GM12878 (cell line): ENCODE measurements around the gene LAMA5. TPM values are rescaled to one million over a fixed set of nuclear protein-coding genes. Genes with fewer than 3 reads are reported as not detected.
A peak's percentile ranks its signal among the peaks of the same experiment; 100 is the strongest.

Experiments
- ATAC-seq: fragments of 200-7000 bp; cut with Tn5 transposase; 3 replicates; pipeline ENCODE4 v1.9.1; 2020; ENCODE audit warnings: mild to moderate bottlenecking, moderate library complexity
- BruUV-seq: library from RNA; stranded (reverse); fragments of 400-500 nt; replicated peaks from 2 replicates; lab custom pipeline; 2021; lab: Mats Ljungman, UMichigan
- CTCF ChIA-PET: fragments of 300-600 bp; sonication (Branson Sonifier 250); formaldehyde crosslinking; extraction: SDS; loops from one replicate; lab custom pipeline; 2021; ENCODE audit warnings: inconsistent platforms; lab: Yijun Ruan, JAX
- POLR2A ChIA-PET: fragments of 350-600 bp; formaldehyde crosslinking; extraction: SDS; loops from one replicate; lab custom pipeline; 2021; ENCODE audit warnings: inconsistent platforms; lab: Charles Lee
- RAD21 ChIA-PET: fragments of 300-600 bp; sonication (Branson Sonifier 250); formaldehyde crosslinking; loops from one replicate; lab custom pipeline; 2023; ENCODE audit warnings: antibody characterized with exemption; ENCODE audit not compliant: unreplicated experiment; lab: Charles Lee
- SMC1A ChIA-PET: fragments of 300-600 bp; sonication (Branson Sonifier 250); formaldehyde crosslinking; loops from one replicate; lab custom pipeline; 2023; ENCODE audit not compliant: unreplicated experiment, uncharacterized antibody; lab: Charles Lee
- DNase-seq: peaks from one replicate; pipeline ENCODE4 v3.0.0-alpha.2; 2011; ENCODE audit warnings: low read depth, low spot score
- FAIRE-seq: peaks from 3 replicates; lab custom pipeline; 2011; peaks lifted over from hg19 to GRCh38; lab: Jason Lieb, UNC
- H2AFZ ChIP-seq: 2 replicates; pipeline ENCODE4 v1.6.0; 2011; ENCODE audit warnings: low read depth, low read length, control low read depth; ENCODE audit not compliant: control insufficient read depth
- H3K27ac ChIP-seq: 2 replicates; pipeline ENCODE4 v1.5.1; 2011; ENCODE audit warnings: control low read depth; ENCODE audit not compliant: control insufficient read depth, insufficient read depth
- H3K27me3 ChIP-seq, 2 experiments: replicated peaks in 1 of 2; 2 replicates each; pipeline versions ENCODE4 v1.6.0 to v1.6.1; 2011; ENCODE audit warnings: low read length in 1 of 2; ENCODE audit not compliant: control insufficient read depth in 2 of 2, insufficient read depth in 2 of 2
- H3K36me3 ChIP-seq, 2 experiments: 2 replicates each; pipeline ENCODE4 v1.5.1; 2011; ENCODE audit warnings: low read length in 1 of 2; ENCODE audit not compliant: control insufficient read depth in 2 of 2, insufficient read depth in 2 of 2
- H3K4me1 ChIP-seq: 2 replicates; pipeline ENCODE4 v1.6.1; 2011; ENCODE audit warnings: mild to moderate bottlenecking, low read length, moderate library complexity, mixed read lengths; ENCODE audit not compliant: control insufficient read depth, insufficient read depth
- H3K4me2 ChIP-seq: 2 replicates; pipeline ENCODE4 v1.6.0; 2011; ENCODE audit warnings: control low read depth; ENCODE audit not compliant: control insufficient read depth, insufficient read depth
- H3K4me3 ChIP-seq: fragments of 200-600 bp; sonication (generic); 2 replicates; pipeline ENCODE4 v1.5.1; 2016
- H3K79me2 ChIP-seq: 2 replicates; pipeline ENCODE4 v1.6.0; 2011; ENCODE audit warnings: low read length; ENCODE audit not compliant: control insufficient read depth, insufficient read depth
- H3K9ac ChIP-seq: 2 replicates; pipeline ENCODE4 v1.8.0; 2011; ENCODE audit warnings: low read length, control low read depth, mixed read lengths; ENCODE audit not compliant: control insufficient read depth, insufficient read depth
- H3K9me3 ChIP-seq: replicated peaks from 3 replicates; pipeline ENCODE4 v1.5.1; 2011; ENCODE audit warnings: mild to moderate bottlenecking, low read length; ENCODE audit not compliant: control insufficient read depth, insufficient read depth
- H4K20me1 ChIP-seq: 2 replicates; pipeline ENCODE4 v1.6.0; 2011; ENCODE audit not compliant: control insufficient read depth, insufficient read depth
- ATF2 ChIP-seq: IDR thresholded peaks from 2 replicates; pipeline ENCODE4 v1.6.1; 2012; ENCODE audit warnings: low read length, inconsistent platforms
- BHLHE40 ChIP-seq, 2 experiments: fragments of 450-650 bp in 1 of 2; IDR thresholded peaks; 2 replicates each; pipeline ENCODE4 v1.6.1; 2011 to 2017; ENCODE audit warnings: low read depth in 2 of 2, borderline replicate concordance in 1 of 2, improper control_type of control experiment in 1 of 2, low read length in 1 of 2, mild to moderate bottlenecking in 1 of 2
- HDGF ChIP-seq: fragments of 450-650 bp; IDR thresholded peaks from 2 replicates; pipeline ENCODE4 v1.6.1; 2016; ENCODE audit warnings: antibody characterized with exemption
- LARP7 ChIP-seq: fragments of 450-650 bp; IDR thresholded peaks from 2 replicates; pipeline ENCODE4 v1.6.1; 2017; ENCODE audit warnings: mild to moderate bottlenecking
- MYB ChIP-seq: fragments of 150-350 bp; IDR thresholded peaks from 2 replicates; pipeline ENCODE4 v1.6.1; 2014; ENCODE audit warnings: mild to moderate bottlenecking, low read depth, low read length, borderline replicate concordance
- NFYA ChIP-seq: IDR thresholded peaks from 2 replicates; pipeline ENCODE4 v1.6.1; 2011; ENCODE audit warnings: low read depth, mild to moderate bottlenecking, low read length, improper control_type of control experiment, borderline replicate concordance
- NR2F1 ChIP-seq: fragments of 450-650 bp; conservative IDR thresholded peaks from 2 replicates; pipeline ENCODE4 v1.6.1; 2017; ENCODE audit warnings: mild to moderate bottlenecking
- POLR2AphosphoS5 ChIP-seq: IDR thresholded peaks from 2 replicates; pipeline ENCODE4 v1.6.1; 2011; ENCODE audit warnings: mild to moderate bottlenecking, low read length, inconsistent platforms
- RAD21 ChIP-seq: IDR thresholded peaks from 2 replicates; pipeline ENCODE4 v1.6.1; 2011; ENCODE audit warnings: mild to moderate bottlenecking, low read depth, low read length, moderate library complexity; ENCODE audit not compliant: insufficient read depth
- RCOR1 ChIP-seq: conservative IDR thresholded peaks from 2 replicates; pipeline ENCODE4 v1.6.1; 2012; ENCODE audit warnings: low read depth, low read length, improper control_type of control experiment
- RELA ChIP-seq: fragments of 450-650 bp; IDR thresholded peaks from 2 replicates; pipeline ENCODE4 v1.8.0; 2014; ENCODE audit warnings: borderline replicate concordance; ENCODE audit not compliant: partially characterized antibody
- SP1 ChIP-seq: IDR thresholded peaks from one replicate; pipeline ENCODE4 v1.6.1; 2011; ENCODE audit warnings: low read depth, low read length
- SPI1 ChIP-seq: IDR thresholded peaks from 2 replicates; pipeline ENCODE4 v1.6.1; 2011; ENCODE audit warnings: low read depth, mild to moderate bottlenecking, low read length, moderate library complexity, borderline replicate concordance; ENCODE audit not compliant: insufficient read depth
- TBL1XR1 ChIP-seq: IDR thresholded peaks from 2 replicates; pipeline ENCODE4 v1.6.1; 2012; ENCODE audit warnings: low read depth, low read length, improper control_type of control experiment
- ZBTB4 ChIP-seq: fragments of 450-650 bp; formaldehyde crosslinking; IDR thresholded peaks from 2 replicates; pipeline ENCODE4 v1.4.0; 2022; ENCODE audit warnings: mild to moderate bottlenecking, moderate library complexity
- WGBS: methylation state at CpG from one replicate; pipeline ENCODE4 v1.1.6; 2016; ENCODE audit warnings: low lambda C conversion rate; ENCODE audit not compliant: insufficient replicate concordance, insufficient coverage; ENCODE audit errors: missing lambda C conversion rate; 5-methylcytosine and 5-hydroxymethylcytosine counted together
- in situ Hi-C: fragments of 300-500 bp; cut with MboI; formaldehyde crosslinking; loops from 9 replicates; pipeline ENCODE4 v1.14.3; 2018; ENCODE audit warnings: mixed read lengths
- intact Hi-C: fragments of 100-400 bp; cut with micrococcal nuclease; formaldehyde crosslinking; loops from one replicate; pipeline ENCODE4 v1.14.2; 2022; ENCODE audit not compliant: unreplicated experiment
- polyA plus RNA-seq, 11 experiments: library from polyadenylated mRNA; depleted of rRNA in 4 of 11; unstranded in 6 of 11; stranded (reverse) in 5 of 11; fragments of >200 nt; fragmentation: Nextera tagmentation in 4 of 11; fragmentation: Illumina TruSeq in 1 of 11; extraction: Ambion mirVana in 4 of 11; extraction: Trizol in 1 of 11; gene quantifications; 1 replicate in 1 of 11; 2 replicates in 10 of 11; pipeline versions ENCODE4 v1.2.1 to v1.2.3, GENCODE V29; 2011 to 2016; ENCODE audit warnings: inconsistent platforms in 2 of 11, missing spikeins in 2 of 11, low read depth in 1 of 11
- total RNA-seq, 4 experiments: library from RNA; depleted of rRNA in 3 of 4; stranded (reverse); fragments of >200 nt in 3 of 4; fragmentation: Illumina TruSeq in 1 of 4; extraction: Trizol in 1 of 4; gene quantifications; 2 replicates each; pipeline versions ENCODE4 v1.2.1 to v1.2.3, GENCODE V29; 2013 to 2021
- TF ChIP-seq, protein P1 (sequence below): fragments of 450-650 bp; IDR thresholded peaks from 2 replicates; pipeline ENCODE4 v1.6.1; 2016; ENCODE audit warnings: mild to moderate bottlenecking

Gene LAMA5
- total and polyA plus RNA-seq, 10 of the 15 experiments (the other 5 are each of a cell fraction or from before 2014, with no cell fraction given) = 0.09 to 3.1 (median 1.6) TPM; not detected in 3

DNA sequence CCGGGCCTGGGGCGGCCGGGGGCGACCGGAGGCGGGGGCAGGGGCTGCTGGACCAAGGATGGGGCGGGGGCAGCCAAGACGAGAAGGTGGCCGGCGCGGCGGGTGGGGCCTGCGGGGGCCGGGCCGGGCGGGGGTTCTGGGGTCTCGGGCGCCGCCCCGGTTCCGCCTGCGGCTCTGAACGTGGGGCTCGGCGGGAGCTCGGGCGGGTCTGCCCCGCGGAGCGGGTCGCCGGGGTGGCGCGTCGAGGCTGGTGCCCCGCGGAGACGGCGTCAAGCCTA, 64.1 kb downstream of the LAMA5 start (continued):
- TF ChIP-seq RAD21 (no peak), NFYA (no peak), TBL1XR1 (no peak), NR2F1 (no peak), MYB (no peak), ZBTB4 (CRISPR knock-in tag) (no peak)

DNA sequence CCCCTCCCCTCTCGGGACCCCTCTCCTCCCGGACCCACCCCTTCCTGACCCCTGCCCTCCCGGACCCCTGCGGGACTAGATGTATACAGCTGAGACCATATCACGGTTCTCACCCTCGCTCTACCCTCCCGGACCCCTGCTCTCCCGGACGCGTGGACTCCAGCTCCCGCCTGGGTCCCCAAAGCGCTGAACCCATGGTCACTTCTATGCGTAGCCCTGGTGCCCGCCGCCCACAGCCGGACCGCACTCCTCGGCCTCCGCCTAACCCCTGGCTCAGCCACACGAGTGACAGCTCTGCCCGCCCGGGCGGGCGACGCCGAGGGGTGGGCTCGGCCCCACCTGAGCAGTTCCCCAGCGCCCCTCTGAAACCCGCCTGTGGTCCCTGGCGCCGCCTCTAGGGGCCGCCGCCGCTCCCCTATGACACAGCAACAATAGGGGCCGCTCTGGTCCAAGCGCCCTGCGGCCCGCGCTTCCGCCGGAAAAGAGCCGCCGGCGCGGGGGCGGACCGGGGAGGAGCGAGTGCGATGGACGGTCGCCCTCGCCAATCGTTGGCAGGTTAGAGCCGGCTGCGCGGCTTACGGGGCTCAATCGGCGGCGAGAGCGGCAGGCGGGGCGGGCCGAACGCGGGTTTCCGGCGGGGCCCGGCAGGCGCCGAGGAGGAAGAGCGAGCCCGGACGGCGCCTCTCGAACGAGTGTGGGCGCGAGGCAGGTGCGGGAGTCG, 64.6 kb downstream of the LAMA5 start, which contains the start of gene ADRM1:
TSS of gene ADRM1 (plus strand) at position 657 of the 721 bp plus-strand sequence. CDS start 572 bp downstream, outside the sequence.
- BruUV-seq = no TSS peak
- Histone ChIP-seq H3K79me2 (peaks cover 34% of the 10 kb centered on the region), H3K4me2 (peak within 1 kb of the TSS; percentile 91), H3K9me3 (no peaks in the 10 kb centered on the region), H3K4me3 (peak within 1 kb of the TSS; percentile 82), H3K9ac (peak within 1 kb of the TSS; percentile 76), H2AFZ (peak within 1 kb of the TSS; percentile 86), H3K27me3 (no peaks in the 10 kb centered on the region), H3K27ac (peak within 1 kb of the TSS; percentile 90), H3K36me3 (peaks cover 11 to 16% of the 10 kb centered on the region in 2 experiments; a peak in 3 of 4 replicates), H3K4me1 (peaks cover 10% of the 10 kb centered on the region), H4K20me1 (peaks cover 13% of the 10 kb centered on the region)
- RAD21 ChIA-PET = interaction anchor here (0.7 kb wide), 1 partner anchor 80 kb away, joined by 3 read pairs; no protein-coding TSS in a partner anchor
- in situ Hi-C loops = loop anchor here (10.0 kb wide), 1 partner anchor 312 kb away; no protein-coding TSS in a partner anchor
- peak; percentile 76 for DNase-seq
- under 1% methylated on average over 66 of the region's 81 CpGs for WGBS
- SMC1A ChIA-PET = interaction anchor here (0.9 to 1.0 kb wide), 3 partner anchors 80 to 487 kb away, joined by 3 to 5 read pairs (median 4); no protein-coding TSS in a partner anchor
- CTCF ChIA-PET = interaction anchor here (0.6 to 3.7 kb wide), 8 partner anchors 14 to 530 kb away, joined by 3 to 38 read pairs (median 3); partner anchors contain the start of gene RPS21
- FAIRE-seq = peak; percentile 95
- intact Hi-C loops = loop anchor here (1.0 to 5.0 kb wide), 5 partner anchors 37 to 490 kb away; partner anchors contain the start of gene RPS21
- ATAC-seq = peak; percentile 93
- POLR2A ChIA-PET = interaction anchor here (0.6 to 0.7 kb wide), 2 partner anchors 342 to 1835 kb away, joined by 3 read pairs; no protein-coding TSS in a partner anchor
- TF ChIP-seq SP1 (peak; percentile 92), RELA (peak; percentile 60), BHLHE40 (IDR thresholded peaks at IDR 0.05; ENCODE audit: borderline replicate concordance in 1 of 2, low read depth in 2 of 2, low read length in 1 of 2) (peak; percentile 68), POLR2AphosphoS5 (peak; percentile 40; the same call in 1 of the 2 replicates), SPI1 (no peak; the same call in 1 of the 2 replicates), LARP7 (peak; percentile 75; the same call in 1 of the 2 replicates), ATF2 (no peak), HDGF (no peak; the same call in 1 of the 2 replicates), RCOR1 (0 out of 2 replicates have a peak, but pooled peaks have one; percentile 46)
- TF ChIP-seq, protein P1, sequence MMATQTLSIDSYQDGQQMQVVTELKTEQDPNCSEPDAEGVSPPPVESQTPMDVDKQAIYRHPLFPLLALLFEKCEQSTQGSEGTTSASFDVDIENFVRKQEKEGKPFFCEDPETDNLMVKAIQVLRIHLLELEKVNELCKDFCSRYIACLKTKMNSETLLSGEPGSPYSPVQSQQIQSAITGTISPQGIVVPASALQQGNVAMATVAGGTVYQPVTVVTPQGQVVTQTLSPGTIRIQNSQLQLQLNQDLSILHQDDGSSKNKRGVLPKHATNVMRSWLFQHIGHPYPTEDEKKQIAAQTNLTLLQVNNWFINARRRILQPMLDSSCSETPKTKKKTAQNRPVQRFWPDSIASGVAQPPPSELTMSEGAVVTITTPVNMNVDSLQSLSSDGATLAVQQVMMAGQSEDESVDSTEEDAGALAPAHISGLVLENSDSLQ = peak; percentile 99
